CD8-positive, alpha-beta memory T cell (primary cell): Measurements from ENCODE around the gene TSGA10. TPM values are rescaled to one million over a fixed set of nuclear protein-coding genes. Genes with fewer than 3 reads are reported as not detected.
"Not testable (repeated sequence)": the region's sequence is repeated elsewhere in the genome, so short reads cannot be mapped to it uniquely, and the experiment has no call there.

Source experiments
- CTCF ChIA-PET: fragments of 350-600 bp; sonication (Branson Sonifier 250); formaldehyde crosslinking; loops from one replicate; lab custom pipeline; 2021; ENCODE audit warnings: antibody characterized with exemption; lab: Charles Lee
- POLR2A ChIA-PET: fragments of 350-600 bp; sonication (Branson Sonifier 250); formaldehyde crosslinking; loops from one replicate; lab custom pipeline; 2021; ENCODE audit warnings: antibody characterized with exemption; lab: Charles Lee
- DNase-seq, 5 donors: peaks; one replicate each; pipeline versions ENCODE4 v3.0.0 to v3.0.0-alpha.2; 2020 to 2022; ENCODE audit warnings: mixed read lengths in 1 of 5
- H3K27ac ChIP-seq: one replicate; pipeline ENCODE4 v1.7.0; 2013; ENCODE audit warnings: low read depth, mild to moderate bottlenecking, low read length, moderate library complexity
- H3K27me3 ChIP-seq: 2 replicates; pipeline ENCODE4 v1.7.0; 2013; ENCODE audit warnings: low read length, mild to moderate bottlenecking; ENCODE audit not compliant: insufficient read depth, poor library complexity, severe bottlenecking
- H3K36me3 ChIP-seq: 2 replicates; pipeline ENCODE4 v1.7.0; 2013; ENCODE audit warnings: mild to moderate bottlenecking, low read length, moderate library complexity; ENCODE audit not compliant: insufficient read depth
- H3K4me1 ChIP-seq: 2 replicates; pipeline ENCODE4 v1.7.0; 2013; ENCODE audit warnings: mild to moderate bottlenecking, low read length, moderate library complexity; ENCODE audit not compliant: insufficient read depth
- H3K4me3 ChIP-seq: 2 replicates; pipeline ENCODE4 v1.7.0; 2013; ENCODE audit warnings: mild to moderate bottlenecking, low read length
- H3K9me3 ChIP-seq: 2 replicates; pipeline ENCODE4 v1.7.0; 2013; ENCODE audit warnings: mild to moderate bottlenecking, low read length
- H3K27ac Mint-ChIP-seq, 8 donors: one replicate each; pipeline ENCODE4 v1.8.0; 2020 to 2021; ENCODE audit warnings: mixed read lengths in 8 of 8, mild to moderate bottlenecking in 6 of 8, inconsistent platforms in 3 of 8, moderate library complexity in 3 of 8
- H3K27me3 Mint-ChIP-seq, 2 donors: one replicate each; pipeline ENCODE4 v1.8.0; 2020 to 2021; ENCODE audit warnings: mixed read lengths in 2 of 2, mild to moderate bottlenecking in 1 of 2, moderate library complexity in 1 of 2
- H3K36me3 Mint-ChIP-seq, 3 donors: one replicate each; pipeline ENCODE4 v1.8.0; 2020 to 2021; ENCODE audit warnings: mixed read lengths in 3 of 3, inconsistent platforms in 1 of 3, mild to moderate bottlenecking in 1 of 3
- H3K4me1 Mint-ChIP-seq, 3 donors: one replicate each; pipeline ENCODE4 v1.8.0; 2020 to 2021; ENCODE audit warnings: mixed read lengths in 3 of 3, inconsistent platforms in 1 of 3, mild to moderate bottlenecking in 1 of 3
- H3K4me3 Mint-ChIP-seq, 7 donors: one replicate each; pipeline ENCODE4 v1.8.0; 2020 to 2021; ENCODE audit warnings: mixed read lengths in 7 of 7, mild to moderate bottlenecking in 6 of 7, moderate library complexity in 4 of 7, inconsistent platforms in 2 of 7
- H3K9me3 Mint-ChIP-seq, 5 donors: one replicate each; pipeline ENCODE4 v1.8.0; 2020 to 2022; ENCODE audit warnings: mixed read lengths in 5 of 5, mild to moderate bottlenecking in 3 of 5, moderate library complexity in 2 of 5, inconsistent platforms in 1 of 5
- polyA plus RNA-seq: library from polyadenylated mRNA; unstranded; fragments of 300-500 nt; fragmentation: Illumina TruSeq; gene quantifications from one replicate; pipeline ENCODE4 v1.2.3, GENCODE V29; 2021
- total RNA-seq, 2 experiments: library from RNA; stranded (reverse); gene quantifications; one replicate each; pipeline ENCODE4 v1.2.3, GENCODE V29; 2021

Gene TSGA10
- 1 to 10 TPM; 6.4 to 6.7 TPM for total RNA-seq
- 16.8 TPM for polyA plus RNA-seq

GRCh38 chr2:99154643-99155536 lies at the start of gene TSGA10, which contains the start of gene LIPT1:
TSGA10 (minus strand) TSS chr2:99154942; CDS start chr2:99109439, 45,503 bp downstream.
LIPT1 (plus strand) TSS chr2:99154967; CDS start chr2:99161958, 6,991 bp downstream.
- Mint-ChIP-seq H3K4me1 (peaks cover 37 to 47% (median 41%) of the 10 kb centered on the region in 3 donors), H3K27me3 (no peaks in the 10 kb centered on the region), H3K4me3 (peak within 1 kb of the TSS in 4 of 7 donors; percentile 84 to 92 (median 89)), H3K27ac (peak within 1 kb of the TSS in 3 of 8 donors; percentile 88 to 99 (median 97)), H3K36me3 (peaks cover 8 to 49% (median 12%) of the 10 kb centered on the region in 3 donors), H3K9me3 (no peaks in the 10 kb centered on the region)
- ChIA-PET POLR2A (interaction anchor here (0.6 to 2.8 kb wide), 9 partner anchors 14 to 546 kb away, joined by 3 to 40 read pairs (median 3); partner anchors contain the start of genes C2orf15, EIF5B, MITD1 and MRPL30), CTCF (interaction anchor here (0.7 to 1.0 kb wide), 3 partner anchors 12 to 335 kb away, joined by 3 read pairs; partner anchors contain the start of gene REV1)
- Histone ChIP-seq H3K27ac (peak within 1 kb of the TSS; percentile 97), H3K4me3 (peak within 1 kb of the TSS; percentile 96), H3K9me3 (no peaks in the 10 kb centered on the region), H3K27me3 (no peaks in the 10 kb centered on the region), H3K4me1 (peaks cover 25% of the 10 kb centered on the region), H3K36me3 (peaks cover 8% of the 10 kb centered on the region)
- DNase-seq = peak; percentile 90 to 95 (median 92)

GRCh38 chr2:99201959-99202678 lies 47.4 kb upstream of the TSGA10 start:
- Mint-ChIP-seq H3K27ac (peak overlapping the region in 6 of 8 donors; percentile 18 to 83 (median 45)), H3K9me3 (peaks cover 0 to 11% (median 4%) of the 10 kb centered on the region in 5 donors), H3K27me3 (no peaks in the 10 kb centered on the region), H3K4me1 (peaks cover 0 to 4% (median 0%) of the 10 kb centered on the region in 3 donors), H3K36me3 (peaks cover 9 to 15% (median 12%) of the 10 kb centered on the region in 3 donors), H3K4me3 (no peak overlapping the region)
- Histone ChIP-seq H3K9me3 (no peaks in the 10 kb centered on the region), H3K27me3 (no peaks in the 10 kb centered on the region), H3K36me3 (no peaks in the 10 kb centered on the region), H3K4me1 (no peaks in the 10 kb centered on the region), H3K27ac (no peak overlapping the region), H3K4me3 (no peak overlapping the region)
- POLR2A ChIA-PET = no interaction called here
- DNase-seq = no peak
- CTCF ChIA-PET = no interaction called here

GRCh38 chr2:99200076-99200800 lies 45.5 kb upstream of the TSGA10 start:
- Mint-ChIP-seq H3K4me1 (peaks cover 0 to 4% (median 0%) of the 10 kb centered on the region in 3 donors), H3K27me3 (no peaks in the 10 kb centered on the region), H3K36me3 (peaks cover 0 to 30% (median 13%) of the 10 kb centered on the region in 3 donors), H3K27ac (peak overlapping the region in 7 of 8 donors; percentile 38 to 88 (median 70)), H3K9me3 (no peaks in the 10 kb centered on the region), H3K4me3 (no peak overlapping the region)
- Histone ChIP-seq H3K36me3 (peaks cover 12% of the 10 kb centered on the region), H3K9me3 (no peaks in the 10 kb centered on the region), H3K27ac (no peak overlapping the region), H3K27me3 (no peaks in the 10 kb centered on the region), H3K4me3 (no peak overlapping the region), H3K4me1 (no peaks in the 10 kb centered on the region)
- ChIA-PET CTCF (no interaction called here), POLR2A (no interaction called here)
- DNase-seq = no peak

- Mint-ChIP-seq H3K36me3 (peaks cover 0 to 40% (median 16%) of the 10 kb centered on the region in 3 donors), H3K9me3 (no peaks in the 10 kb centered on the region), H3K4me1 (peaks cover 0 to 4% (median 0%) of the 10 kb centered on the region in 3 donors), H3K4me3 (no peak overlapping the region), H3K27ac (peak overlapping the region in 3 of 8 donors; percentile 7 to 47 (median 32)), H3K27me3 (no peaks in the 10 kb centered on the region)
- ChIA-PET POLR2A (no interaction called here), CTCF (no interaction called here)
- no peaks in the 10 kb centered on the region for H3K9me3 ChIP-seq
- no peaks in the 10 kb centered on the region for H3K4me1 ChIP-seq
- no peak for DNase-seq
- no peak overlapping the region for H3K27ac ChIP-seq
- peaks cover 16% of the 10 kb centered on the region for H3K36me3 ChIP-seq
- no peak overlapping the region for H3K4me3 ChIP-seq
- H3K27me3 ChIP-seq = no peaks in the 10 kb centered on the region
Measured at GRCh38 chr2:99198103-99198841, 43.5 kb upstream of the TSGA10 start.

- H3K4me3 Mint-ChIP-seq, H3K9me3 Mint-ChIP-seq, H3K27me3 Mint-ChIP-seq, H3K9me3 ChIP-seq, POLR2A ChIA-PET, CTCF ChIA-PET, H3K4me3 ChIP-seq, H3K27ac ChIP-seq, DNase-seq, H3K27me3 ChIP-seq, H3K4me1 ChIP-seq: not testable (repeated sequence)
- H3K36me3 ChIP-seq = peaks cover 29% of the 10 kb centered on the region
- Mint-ChIP-seq H3K36me3 (peaks cover 20 to 79% (median 29%) of the 10 kb centered on the region in 3 donors), H3K27ac (peak overlapping the region in 1 of 8 donors; percentile 77), H3K4me1 (peaks cover 9 to 21% (median 10%) of the 10 kb centered on the region in 3 donors)
Measured at GRCh38 chr2:99192364-99192763, 37.6 kb upstream of the TSGA10 start.

- POLR2A ChIA-PET = no interaction called here
- H3K9me3 ChIP-seq = no peaks in the 10 kb centered on the region
- H3K27me3 Mint-ChIP-seq = no peaks in the 10 kb centered on the region
- CTCF ChIA-PET = no interaction called here
- H3K4me3 ChIP-seq = no peak overlapping the region
- no peaks in the 10 kb centered on the region for H3K9me3 Mint-ChIP-seq
- H3K27ac ChIP-seq = no peak overlapping the region
- H3K4me3 Mint-ChIP-seq = no peak overlapping the region
- no peaks in the 10 kb centered on the region for H3K4me1 ChIP-seq
- no peaks in the 10 kb centered on the region for H3K27me3 ChIP-seq
- DNase-seq = no peak
- peak overlapping the region in 1 of 8 donors; percentile 27 for H3K27ac Mint-ChIP-seq
- peaks cover 9 to 30% (median 12%) of the 10 kb centered on the region in 3 donors for H3K4me1 Mint-ChIP-seq
- peaks cover 20% of the 10 kb centered on the region for H3K36me3 ChIP-seq
- H3K36me3 Mint-ChIP-seq = peaks cover 20 to 75% (median 23%) of the 10 kb centered on the region in 3 donors
Measured at GRCh38 chr2:99190548-99190947, 35.8 kb upstream of the TSGA10 start.

- H3K27ac Mint-ChIP-seq = peak overlapping the region in 3 of 8 donors; percentile 1 to 17 (median 17)
- H3K4me1 ChIP-seq = peaks cover 7% of the 10 kb centered on the region
- no peak for DNase-seq
- no peaks in the 10 kb centered on the region for H3K27me3 ChIP-seq
- H3K27ac ChIP-seq = no peak overlapping the region
- no peaks in the 10 kb centered on the region for H3K27me3 Mint-ChIP-seq
- no peaks in the 10 kb centered on the region for H3K9me3 Mint-ChIP-seq
- H3K36me3 Mint-ChIP-seq = peaks cover 18 to 62% (median 20%) of the 10 kb centered on the region in 3 donors
- H3K4me3 Mint-ChIP-seq = no peak overlapping the region
- H3K9me3 ChIP-seq = no peaks in the 10 kb centered on the region
- H3K36me3 ChIP-seq = peaks cover 13% of the 10 kb centered on the region
- ChIA-PET POLR2A (no interaction called here), CTCF (no interaction called here)
- H3K4me3 ChIP-seq = no peak overlapping the region
- peaks cover 20 to 50% (median 23%) of the 10 kb centered on the region in 3 donors for H3K4me1 Mint-ChIP-seq
Measured at GRCh38 chr2:99188357-99188756, 33.6 kb upstream of the TSGA10 start.
